ENCODE results near the gene MYL7. TPM values are rescaled to one million over a fixed set of nuclear protein-coding genes. Genes with fewer than 3 reads are reported as not detected.
"Not testable (repeated sequence)": the region's sequence is repeated elsewhere in the genome, so short reads cannot be mapped to it uniquely, and the experiment has no call there.

Gene MYL7
- total and polyA plus RNA-seq, 7 donors, result 0.15 to 1.7 (median 0.98) TPM; not detected in 3

GRCh38 chr7:44172803-44173424 lies 31.8 kb upstream of the MYL7 start:
- no peaks in the 10 kb centered on the region for H3K4me1 ChIP-seq
- H3K9me3 ChIP-seq, result no peaks in the 10 kb centered on the region
- no peak for TF ChIP-seq CTCF (IDR thresholded peaks at IDR 0.05)
- H3K27me3 ChIP-seq (ENCODE audit: insufficient read depth in 3 of 3, low read length in 2 of 3), result no peaks in the 10 kb centered on the region
- intact Hi-C loops (cut with DNase I), result no loop called here
- no peak overlapping the region for H3K27ac ChIP-seq
- H3K36me3 ChIP-seq (ENCODE audit: insufficient read depth in 1 of 2, low read depth in 1 of 2), result no peaks in the 10 kb centered on the region
- ATAC-seq, result no peak
- DNase-seq, result no peak
- H3K4me3 ChIP-seq, result no peak overlapping the region
- WGBS, 3 donors, result 75 to 88% (median 87%) methylated on average over 6 of the region's 6 CpGs

- Histone ChIP-seq H3K4me3 (no peak overlapping the region), H3K9me3 (no peaks in the 10 kb centered on the region), H3K36me3 (ENCODE audit: insufficient read depth in 1 of 2, low read depth in 1 of 2) (no peaks in the 10 kb centered on the region), H3K27ac (no peak overlapping the region), H3K4me1 (no peaks in the 10 kb centered on the region), H3K27me3 (ENCODE audit: insufficient read depth in 3 of 3, low read length in 2 of 3) (no peaks in the 10 kb centered on the region)
- ATAC-seq (no peak), DNase-seq (no peak)
- TF ChIP-seq CTCF (IDR thresholded peaks at IDR 0.05), result no peak
- intact Hi-C loops (cut with DNase I), result no loop called here
Observed at GRCh38 chr7:44172352-44172751, 31.2 kb upstream of the MYL7 start.

GRCh38 chr7:44171901-44172300 lies 30.8 kb upstream of the MYL7 start:
- DNase-seq; H3K9me3 ChIP-seq; H3K4me3 ChIP-seq; H3K27me3 ChIP-seq (ENCODE audit: insufficient read depth in 3 of 3, low read length in 2 of 3); H3K4me1 ChIP-seq; H3K36me3 ChIP-seq (ENCODE audit: insufficient read depth in 1 of 2, low read depth in 1 of 2); intact Hi-C loops (cut with DNase I); ATAC-seq; H3K27ac ChIP-seq: not testable (repeated sequence)
- 92 to 95% (median 94%) methylated on average over 9 of the region's 9 CpGs for WGBS, 3 donors

- intact Hi-C loops (cut with DNase I), result no loop called here
- ATAC-seq, result no peak
Observed at GRCh38 chr7:44167920-44168319, 26.8 kb upstream of the MYL7 start.

GRCh38 chr7:44163591-44163990 lies 22.5 kb upstream of the MYL7 start:
- peaks cover 8% of the 10 kb centered on the region for H3K4me1 ChIP-seq
- H3K9me3 ChIP-seq, result no peaks in the 10 kb centered on the region
- H3K27ac ChIP-seq, result no peak overlapping the region
- TF ChIP-seq CTCF (IDR thresholded peaks at IDR 0.05), result no peak
- ATAC-seq (no peak), DNase-seq (no peak)
- intact Hi-C loops (cut with DNase I), result no loop called here
- WGBS, 3 donors, result 38 to 71% (median 53%) methylated on average over 1 of the region's 1 CpG
- no peaks in the 10 kb centered on the region for H3K36me3 ChIP-seq (ENCODE audit: insufficient read depth in 1 of 2, low read depth in 1 of 2)
- no peak overlapping the region for H3K4me3 ChIP-seq
- H3K27me3 ChIP-seq (ENCODE audit: insufficient read depth in 3 of 3, low read length in 2 of 3), result no peaks in the 10 kb centered on the region

More at GRCh38 chr7:44167920-44168319, 26.8 kb upstream of the MYL7 start:
- no peaks in the 10 kb centered on the region for H3K36me3 ChIP-seq (ENCODE audit: insufficient read depth in 1 of 2, low read depth in 1 of 2)
- H3K27me3 ChIP-seq (ENCODE audit: insufficient read depth in 3 of 3, low read length in 2 of 3), result no peaks in the 10 kb centered on the region
- no peak for DNase-seq
- no peaks in the 10 kb centered on the region for H3K9me3 ChIP-seq
- no peak for TF ChIP-seq CTCF (IDR thresholded peaks at IDR 0.05)
- H3K27ac ChIP-seq, result no peak overlapping the region
- no peaks in the 10 kb centered on the region for H3K4me1 ChIP-seq
- H3K4me3 ChIP-seq, result no peak overlapping the region
